GM19351 (cell line): Measurements from ENCODE around the gene ZNRF1.

ENCODE experiments used
- ATAC-seq: cut with Tn5 transposase; IDR thresholded peaks from one replicate; pipeline ENCODE4 v1.9.1; 2021; ENCODE audit warnings: mild to moderate bottlenecking, moderate library complexity; ENCODE audit not compliant: unreplicated experiment

The ZNRF1 gene

GRCh38 chr16:75138636-75139035 lies 139.8 kb downstream of the ZNRF1 start:
- no peak for ATAC-seq

GRCh38 chr16:75139498-75139897 lies 140.7 kb downstream of the ZNRF1 start:
- no peak for ATAC-seq

GRCh38 chr16:75143941-75144340 lies 145.1 kb downstream of the ZNRF1 start:
- no peak for ATAC-seq

- ATAC-seq, result no peak
Observed at GRCh38 chr16:75147968-75148310, 149.1 kb downstream of the ZNRF1 start.

- peak; percentile 80 for ATAC-seq
Observed at GRCh38 chr16:75148311-75149195, 149.7 kb downstream of the ZNRF1 start, which contains the start of gene ZFP1. TSS of gene ZFP1 (plus strand) at chr16:75148524. CDS start at chr16:75152952, 4,428 bp downstream.

- ATAC-seq, result no peak
Observed at GRCh38 chr16:75151798-75152197, 153.0 kb downstream of the ZNRF1 start.

- no peak for ATAC-seq
Observed at GRCh38 chr16:75152635-75153034, 153.8 kb downstream of the ZNRF1 start.

- ATAC-seq, result no peak
Observed at GRCh38 chr16:75160386-75160785, 161.6 kb downstream of the ZNRF1 start.
